ENCODE data around the gene TNFAIP8L2.
"Not testable (repeated sequence)": the region's sequence is repeated elsewhere in the genome, so short reads cannot be mapped to it uniquely, and the experiment has no call there.

TNFAIP8L2 gene

GRCh38 chr1:151196292-151196800 is 39.9 kb downstream of the TNFAIP8L2 start:
- TF ChIP-seq SPI1 (IDR thresholded peaks at IDR 0.05; ENCODE audit: low read depth, low read length) (no peak), PAX5 (IDR thresholded peaks at IDR 0.05; ENCODE audit: insufficient read depth, low read length, severe bottlenecking) (no peak)
- DNase-seq (ENCODE audit: insufficient read length, low spot score) = no peak
- no peak for FAIRE-seq

GRCh38 chr1:151197863-151198253 is 41.4 kb downstream of the TNFAIP8L2 start:
- no peak for DNase-seq (ENCODE audit: insufficient read length, low spot score)
- FAIRE-seq = no peak
- TF ChIP-seq PAX5 (IDR thresholded peaks at IDR 0.05; ENCODE audit: insufficient read depth, low read length, severe bottlenecking) = no peak
- no peak for TF ChIP-seq POLR2A (IDR thresholded peaks at IDR 0.05; ENCODE audit: low read depth, low read length)
- no peak for TF ChIP-seq SPI1 (IDR thresholded peaks at IDR 0.05; ENCODE audit: low read depth, low read length)
- TF ChIP-seq TAF1 (IDR thresholded peaks at IDR 0.05; ENCODE audit: low read depth, low read length) = no peak
- TF ChIP-seq POU2F2 (IDR thresholded peaks at IDR 0.05; ENCODE audit: low read depth, low read length) = no peak
- no peak for TF ChIP-seq POLR2AphosphoS5 (IDR thresholded peaks at IDR 0.05; ENCODE audit: low read depth, low read length)

GRCh38 chr1:151198254-151199127 is 42.0 kb downstream of the TNFAIP8L2 start, which contains the start of gene PIP5K1A:
PIP5K1A (plus strand) TSS chr1:151198552; CDS start chr1:151198997, 445 bp downstream.
- peak; percentile 78 for TF ChIP-seq POLR2A (IDR thresholded peaks at IDR 0.05; ENCODE audit: low read depth, low read length)
- TF ChIP-seq PAX5 (IDR thresholded peaks at IDR 0.05; ENCODE audit: insufficient read depth, low read length, severe bottlenecking) = no peak
- TF ChIP-seq POLR2AphosphoS5 (IDR thresholded peaks at IDR 0.05; ENCODE audit: low read depth, low read length) = peak; percentile 72; the same call in 1 of the 2 replicates
- TF ChIP-seq SPI1 (IDR thresholded peaks at IDR 0.05; ENCODE audit: low read depth, low read length) = no peak
- peak; percentile 55; the same call in 1 of the 2 replicates for TF ChIP-seq POU2F2 (IDR thresholded peaks at IDR 0.05; ENCODE audit: low read depth, low read length)
- TF ChIP-seq TAF1 (IDR thresholded peaks at IDR 0.05; ENCODE audit: low read depth, low read length) = peak; percentile 87; the same call in 1 of the 2 replicates
- FAIRE-seq (peak; percentile 88), DNase-seq (ENCODE audit: insufficient read length, low spot score) (peak; percentile 95)

- FAIRE-seq = no peak
- no peak for TF ChIP-seq TAF1 (IDR thresholded peaks at IDR 0.05; ENCODE audit: low read depth, low read length)
- no peak for TF ChIP-seq POU2F2 (IDR thresholded peaks at IDR 0.05; ENCODE audit: low read depth, low read length)
- TF ChIP-seq PAX5 (IDR thresholded peaks at IDR 0.05; ENCODE audit: insufficient read depth, low read length, severe bottlenecking) = no peak
- TF ChIP-seq SPI1 (IDR thresholded peaks at IDR 0.05; ENCODE audit: low read depth, low read length) = no peak
- TF ChIP-seq POLR2A (IDR thresholded peaks at IDR 0.05; ENCODE audit: low read depth, low read length) = no peak
- no peak for DNase-seq (ENCODE audit: insufficient read length, low spot score)
Measured at GRCh38 chr1:151199873-151200581, 43.6 kb downstream of the TNFAIP8L2 start.

- not testable (repeated sequence) for FAIRE-seq
Measured at GRCh38 chr1:151205381-151205965, 49.0 kb downstream of the TNFAIP8L2 start.

More at GRCh38 chr1:151205381-151205965, 49.0 kb downstream of the TNFAIP8L2 start:
- not testable (repeated sequence) for DNase-seq (ENCODE audit: insufficient read length, low spot score)

Data from GM12891 (cell line).